Tibial artery (tissue), 4 donors: Measurements from ENCODE around the gene DSE.

Source experiments
- DNase-seq, 2 donors: peaks; one replicate each; pipeline ENCODE4 v3.0.0-alpha.2; 2019
- H3K27ac ChIP-seq, 2 donors: fragments of 200-600 bp; sonication (generic) in 1 of 2; 1 replicate in 1 of 2; 2 replicates in 1 of 2; pipeline ENCODE4 v1.5.1; 2018 to 2019; ENCODE audit warnings: mild to moderate bottlenecking in 1 of 2
- H3K27me3 ChIP-seq, 2 donors: fragments of 200-600 bp; sonication (generic) in 1 of 2; one replicate each; pipeline versions ENCODE4 v1.5.1 to v1.6.0; 2016 to 2019
- H3K36me3 ChIP-seq, 3 donors: fragments of 200-600 bp; sonication (generic) in 2 of 3; one replicate each; pipeline ENCODE4 v1.5.1; 2016 to 2019; ENCODE audit warnings: mild to moderate bottlenecking in 2 of 3
- H3K4me1 ChIP-seq, 4 donors: fragments of 200-600 bp; sonication (generic) in 2 of 4; 1 replicate in 3 of 4; 2 replicates in 1 of 4; pipeline ENCODE4 v1.5.1; 2016 to 2019
- H3K4me3 ChIP-seq, 2 donors: fragments of 200-600 bp; sonication (generic) in 1 of 2; 1 replicate in 1 of 2; 2 replicates in 1 of 2; pipeline ENCODE4 v1.5.1; 2018 to 2019; ENCODE audit warnings: mild to moderate bottlenecking in 2 of 2
- H3K9me3 ChIP-seq, 3 donors: fragments of 200-600 bp; sonication (generic) in 1 of 3; one replicate each; pipeline ENCODE4 v1.5.1; 2016 to 2019
- CTCF ChIP-seq, 2 experiments: fragments of 200-600 bp in 1 of 2; fragments of 450-650 bp in 1 of 2; IDR thresholded peaks; one replicate each; pipeline ENCODE4 v1.5.1; 2017 to 2019; ENCODE audit warnings: antibody characterized with exemption in 2 of 2, mild to moderate bottlenecking in 1 of 2, moderate library complexity in 1 of 2
- intact Hi-C: fragments of 100-400 bp; cut with DNase I; formaldehyde crosslinking; loops from one replicate; pipeline ENCODE4 v1.15.0; 2023; ENCODE audit warnings: low total_unique reads

DSE gene

DNA sequence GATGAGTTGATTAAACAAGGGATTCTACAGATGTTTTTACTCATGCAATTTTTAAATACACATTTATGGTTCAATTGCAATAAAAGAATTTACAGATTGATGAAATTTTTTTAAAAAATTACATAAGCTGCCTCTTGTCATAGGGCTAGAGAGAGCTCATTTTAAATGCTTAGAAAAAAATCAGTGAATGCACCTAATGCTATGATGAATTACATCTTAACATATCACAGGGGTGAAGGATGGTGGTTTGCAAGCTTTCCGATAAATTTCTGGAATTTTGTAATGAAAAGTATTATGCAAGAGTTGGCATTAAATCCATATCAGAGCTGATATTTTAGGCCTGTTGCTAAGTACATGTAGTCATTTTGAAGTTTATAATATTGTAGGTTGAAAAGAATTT is 29.6 kb downstream of the DSE start:
- peaks cover 0 to 65% (median 33%) of the 10 kb centered on the region in 4 donors for H3K4me1 ChIP-seq
- no peaks in the 10 kb centered on the region for H3K36me3 ChIP-seq
- no peak overlapping the region for H3K4me3 ChIP-seq
- no peaks in the 10 kb centered on the region for H3K27me3 ChIP-seq
- no peak for DNase-seq
- peak overlapping the region in 1 of 2 donors; percentile 27 for H3K27ac ChIP-seq
- intact Hi-C loops = no loop called here
- H3K9me3 ChIP-seq = no peaks in the 10 kb centered on the region
- no peak for TF ChIP-seq CTCF (IDR thresholded peaks at IDR 0.05)

- Histone ChIP-seq H3K27ac (no peak overlapping the region), H3K4me3 (no peak overlapping the region), H3K36me3 (no peaks in the 10 kb centered on the region), H3K9me3 (no peaks in the 10 kb centered on the region), H3K27me3 (no peaks in the 10 kb centered on the region), H3K4me1 (peaks cover 0 to 66% (median 37%) of the 10 kb centered on the region in 4 donors)
- DNase-seq = no peak
- no peak for TF ChIP-seq CTCF (IDR thresholded peaks at IDR 0.05)
- intact Hi-C loops = no loop called here
Measured at GRCh38 chr6:116402108-116402937, 31.6 kb downstream of the DSE start.

DNA sequence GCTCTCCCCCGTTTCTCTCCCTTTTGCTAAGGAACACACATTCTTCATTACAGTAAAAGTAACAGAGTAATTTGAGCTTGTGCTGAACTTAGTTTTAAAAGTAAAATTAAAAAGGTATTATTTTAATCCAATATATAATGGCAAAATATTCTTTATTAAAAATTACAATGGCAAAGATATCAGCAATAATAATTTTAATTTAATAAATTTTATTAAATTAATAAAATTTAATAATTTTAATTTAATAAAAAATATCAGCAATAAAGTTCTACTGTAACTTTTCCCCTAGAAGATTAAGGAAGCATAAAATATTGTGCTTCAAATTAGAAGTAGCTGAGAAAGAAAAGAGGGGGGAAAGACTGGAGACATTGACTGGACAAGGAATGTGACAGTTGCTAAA is 32.5 kb downstream of the DSE start:
- H3K36me3 ChIP-seq = no peaks in the 10 kb centered on the region
- no peak overlapping the region for H3K27ac ChIP-seq
- TF ChIP-seq CTCF (IDR thresholded peaks at IDR 0.05) = no peak
- peaks cover 0 to 57% (median 30%) of the 10 kb centered on the region in 4 donors for H3K4me1 ChIP-seq
- no peak for DNase-seq
- H3K9me3 ChIP-seq = no peaks in the 10 kb centered on the region
- H3K4me3 ChIP-seq = no peak overlapping the region
- intact Hi-C loops = no loop called here
- H3K27me3 ChIP-seq = no peaks in the 10 kb centered on the region

DNA sequence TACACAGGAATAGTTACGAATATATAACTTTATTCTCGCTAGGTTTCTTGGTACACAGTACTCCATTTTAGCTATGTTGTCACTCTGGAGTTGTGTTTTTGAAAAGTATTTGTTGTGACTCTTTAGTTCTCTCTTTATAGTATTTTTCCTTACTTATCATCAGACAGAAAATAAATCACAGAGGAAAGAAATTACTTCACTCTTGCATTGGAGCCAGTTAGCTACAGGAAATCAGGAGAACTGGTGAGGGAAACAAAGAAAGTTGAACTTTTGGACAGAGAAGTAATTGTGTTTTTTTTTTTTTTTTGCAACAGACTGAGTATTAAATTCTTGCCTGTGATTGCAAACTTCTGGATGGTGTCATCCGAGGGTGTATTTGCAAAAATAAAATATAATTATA is 33.9 kb downstream of the DSE start:
- no peaks in the 10 kb centered on the region for H3K36me3 ChIP-seq
- peak overlapping the region; percentile 30 to 36 for H3K27ac ChIP-seq
- no peak for TF ChIP-seq CTCF (IDR thresholded peaks at IDR 0.05)
- H3K27me3 ChIP-seq = no peaks in the 10 kb centered on the region
- H3K4me3 ChIP-seq = no peak overlapping the region
- intact Hi-C loops = no loop called here
- DNase-seq = no peak
- no peaks in the 10 kb centered on the region for H3K9me3 ChIP-seq
- peaks cover 0 to 42% (median 18%) of the 10 kb centered on the region in 4 donors for H3K4me1 ChIP-seq

DNA sequence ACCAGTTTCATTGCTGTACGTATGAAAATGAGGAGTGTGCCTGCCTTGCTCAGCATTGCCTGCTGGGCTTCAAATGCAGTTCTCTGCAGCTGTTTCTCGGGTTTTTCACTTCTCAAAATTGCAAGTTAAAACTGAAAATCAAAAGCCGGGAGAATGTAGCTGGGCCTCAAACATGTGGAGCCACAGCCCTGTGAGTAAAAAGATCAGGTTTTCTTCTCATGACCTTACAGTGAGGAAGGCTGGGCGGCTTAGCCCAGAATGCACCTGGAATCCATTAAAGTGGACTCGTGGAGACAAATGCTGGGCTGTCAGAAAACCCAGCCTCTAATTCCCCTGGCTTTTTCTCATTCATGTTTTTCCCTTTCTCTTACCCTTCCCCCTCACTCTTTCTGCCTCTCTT is 34.4 kb downstream of the DSE start:
- Histone ChIP-seq H3K9me3 (no peaks in the 10 kb centered on the region), H3K4me3 (peak overlapping the region in 1 of 2 donors; percentile 9), H3K27ac (peak overlapping the region; percentile 30 to 36), H3K27me3 (no peaks in the 10 kb centered on the region), H3K36me3 (no peaks in the 10 kb centered on the region), H3K4me1 (peaks cover 0 to 38% (median 16%) of the 10 kb centered on the region in 4 donors)
- no peak for DNase-seq
- intact Hi-C loops = no loop called here
- TF ChIP-seq CTCF (IDR thresholded peaks at IDR 0.05) = no peak
